Endometrial microvascular endothelial cells (primary cell): ENCODE data around the gene FNBP1L. TPM values are rescaled to one million over a fixed set of nuclear protein-coding genes. Genes with fewer than 3 reads are reported as not detected.
"Not testable (repeated sequence)": the region's sequence is repeated elsewhere in the genome, so short reads cannot be mapped to it uniquely, and the experiment has no call there.

ENCODE experiments used
- in situ Hi-C: cut with HindIII; loops from 2 replicates; pipeline ENCODE4 v1.10.0; 2017; ENCODE audit warnings: low sequenced_read_pairs, low pct_unique_long_range_greater_than_20kb; ENCODE audit errors: inconsistent ontology term
- total RNA-seq: library from RNA; depleted of rRNA; stranded (reverse); fragments of >200 nt; gene quantifications from one replicate; pipeline ENCODE4 v1.2.3, GENCODE V29; 2015; ENCODE audit errors: inconsistent ontology term

FNBP1L gene
- total RNA-seq, 1 donor from 2014 or later = 27.9 TPM

DNA sequence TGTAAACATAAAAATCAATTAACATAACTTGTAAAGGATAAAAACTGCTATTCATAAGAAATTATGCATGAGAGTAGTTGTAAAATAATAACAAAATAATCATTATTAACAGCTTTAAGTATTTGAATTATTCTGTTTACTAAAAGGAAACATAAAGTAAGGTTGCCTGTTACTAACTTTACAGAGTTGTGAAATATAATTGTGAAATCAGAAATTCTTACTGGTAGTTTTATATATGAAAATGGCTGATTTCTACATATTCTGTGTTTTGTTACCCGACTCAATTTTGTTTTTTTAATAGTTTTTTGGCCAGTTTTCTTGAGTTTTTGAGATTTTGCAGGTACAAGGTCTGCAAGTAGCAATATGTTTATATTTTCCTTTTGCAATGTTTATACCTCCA lies 27.8 kb downstream of the FNBP1L start:
- in situ Hi-C loops = no loop called here

GRCh38 chr1:93479133-93479745 lies 31.3 kb downstream of the FNBP1L start:
- in situ Hi-C loops = not testable (repeated sequence)

- in situ Hi-C loops = not testable (repeated sequence)
Observed at GRCh38 chr1:93481899-93482298, 34.0 kb downstream of the FNBP1L start.

- in situ Hi-C loops = no loop called here
Observed at GRCh38 chr1:93483200-93483599, 35.3 kb downstream of the FNBP1L start.

GRCh38 chr1:93483606-93484005 lies 35.7 kb downstream of the FNBP1L start:
- in situ Hi-C loops = no loop called here

DNA sequence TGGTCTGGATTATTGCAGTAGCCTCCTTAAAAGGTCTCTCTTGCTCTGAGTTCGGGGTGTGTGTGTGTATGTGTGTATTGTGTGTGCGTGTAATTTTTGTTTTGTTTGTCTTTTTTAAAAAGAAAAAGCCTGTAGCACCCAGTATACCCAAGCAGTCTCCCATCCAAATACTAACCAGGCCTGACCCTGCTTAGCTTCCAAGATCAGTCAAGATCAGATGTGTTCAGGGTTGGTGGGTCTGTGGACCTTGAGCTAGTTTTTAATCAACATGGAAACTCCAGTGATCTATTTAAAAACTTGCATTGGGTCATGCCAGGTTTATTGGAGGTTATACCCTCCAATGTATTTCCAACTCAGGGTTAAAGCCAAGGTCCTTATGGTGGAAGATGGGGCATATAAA lies 40.3 kb downstream of the FNBP1L start:
- in situ Hi-C loops = no loop called here

- in situ Hi-C loops = no loop called here
Observed at GRCh38 chr1:93489756-93490155, 41.8 kb downstream of the FNBP1L start.

DNA sequence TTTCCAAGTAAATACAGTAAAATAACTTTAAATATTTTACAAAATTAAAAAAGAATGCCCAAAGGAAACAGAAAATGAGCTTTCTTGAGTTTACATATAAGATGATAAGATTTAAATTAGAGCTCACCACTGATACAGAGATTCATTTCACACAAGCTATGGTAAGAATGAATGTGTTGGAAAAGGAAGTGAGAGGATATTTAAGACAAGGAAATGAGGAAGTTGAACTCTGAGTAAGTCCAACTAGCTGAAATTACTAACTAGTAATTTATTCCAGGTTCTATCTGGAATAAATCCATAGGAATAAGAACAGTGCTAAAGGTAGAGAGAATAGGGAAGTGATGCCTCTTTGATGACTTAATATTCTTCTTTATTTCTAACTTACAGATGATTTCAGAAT lies 42.4 kb downstream of the FNBP1L start:
- in situ Hi-C loops = no loop called here

DNA sequence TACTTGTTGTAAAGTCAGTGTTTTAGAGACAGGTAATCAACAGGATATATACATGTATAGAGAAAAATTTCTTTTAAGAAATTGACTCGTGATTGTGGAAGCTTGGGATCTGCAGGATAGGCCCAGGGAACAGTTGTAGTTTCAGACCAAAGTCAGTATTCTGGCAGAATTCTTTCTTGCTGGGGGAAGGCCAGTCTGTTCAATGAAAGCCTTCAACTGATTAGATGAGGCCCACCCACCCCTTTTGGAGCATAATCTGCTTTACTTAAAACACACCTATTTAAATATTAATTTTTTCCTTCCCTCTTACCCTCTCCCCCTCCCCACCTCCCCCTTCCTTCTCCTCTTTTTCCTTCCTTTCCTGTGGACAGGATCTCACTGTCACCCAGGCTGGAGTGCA lies 48.0 kb downstream of the FNBP1L start:
- in situ Hi-C loops = no loop called here

GRCh38 chr1:93496520-93496919 lies 48.6 kb downstream of the FNBP1L start:
- in situ Hi-C loops = no loop called here

GRCh38 chr1:93499075-93499474 lies 51.2 kb downstream of the FNBP1L start:
- in situ Hi-C loops = no loop called here

DNA sequence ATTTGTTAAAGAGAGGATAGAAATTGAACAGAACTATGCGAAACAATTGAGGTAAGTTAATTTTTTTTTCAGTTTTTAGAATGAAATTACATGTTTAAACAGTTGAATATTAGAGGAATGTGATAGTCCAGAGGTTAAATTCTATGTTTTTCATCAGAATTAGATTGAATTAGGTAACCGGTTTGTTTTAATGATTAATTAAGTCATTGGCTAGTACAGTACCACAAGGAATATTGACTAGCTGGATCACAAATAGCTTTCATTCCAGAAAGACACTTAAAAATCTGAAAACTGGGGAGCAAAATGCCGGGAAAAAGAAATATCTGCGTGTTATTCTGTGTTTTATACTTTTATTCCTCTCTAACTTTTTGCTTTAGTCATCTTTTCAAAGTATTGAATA lies 51.6 kb downstream of the FNBP1L start:
- in situ Hi-C loops = no loop called here

GRCh38 chr1:93500275-93500674 lies 52.4 kb downstream of the FNBP1L start:
- in situ Hi-C loops = no loop called here

GRCh38 chr1:93501399-93501798 lies 53.5 kb downstream of the FNBP1L start:
- in situ Hi-C loops = no loop called here

DNA sequence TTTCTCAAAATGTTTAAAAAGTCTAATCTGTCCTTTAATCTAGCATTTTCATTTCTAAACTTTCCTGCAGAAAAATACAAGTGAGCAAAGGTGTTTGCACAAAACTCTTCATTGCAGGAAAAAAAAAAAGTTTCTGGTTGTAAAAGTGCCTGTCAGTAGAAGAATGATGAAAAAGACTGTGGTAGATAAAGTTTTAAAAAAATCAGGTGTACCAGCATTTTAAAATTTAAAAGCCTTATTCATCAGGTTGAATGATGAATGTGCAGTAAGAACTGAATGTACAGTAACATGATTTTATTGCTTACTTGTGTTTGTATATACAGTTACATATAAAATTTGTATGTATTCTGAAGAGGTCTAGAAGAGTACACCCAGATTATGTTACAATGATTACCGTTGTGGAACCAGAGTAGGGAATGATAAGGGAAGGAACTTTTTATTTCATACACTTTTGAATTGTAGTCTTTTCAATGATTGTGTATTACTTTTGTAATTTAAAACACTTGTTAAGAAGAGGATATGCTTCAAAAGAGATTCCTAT lies 54.0 kb downstream of the FNBP1L start:
- in situ Hi-C loops = no loop called here

DNA sequence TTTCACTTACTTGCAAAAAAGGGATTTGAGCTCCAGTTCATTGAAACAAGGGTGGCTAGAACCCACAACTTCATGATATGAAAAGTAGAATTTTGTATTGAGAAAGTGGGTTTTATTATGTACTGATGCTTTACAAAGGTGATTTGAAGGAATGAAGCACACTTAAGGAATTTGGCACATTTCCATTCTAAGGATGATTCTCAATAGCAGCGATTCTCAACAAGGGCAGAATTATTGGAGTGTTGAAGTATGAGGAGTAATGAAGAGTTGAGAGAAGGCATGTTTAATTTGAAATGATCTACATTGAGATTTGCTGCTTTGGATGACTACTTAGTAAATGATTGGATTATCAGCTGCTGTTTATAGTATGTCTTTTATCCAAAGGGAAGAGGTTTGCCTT lies 54.7 kb downstream of the FNBP1L start:
- in situ Hi-C loops = no loop called here

- in situ Hi-C loops = no loop called here
Observed at GRCh38 chr1:93503163-93503562, 55.2 kb downstream of the FNBP1L start.

- in situ Hi-C loops = no loop called here
Observed at GRCh38 chr1:93503816-93504215, 55.9 kb downstream of the FNBP1L start.

DNA sequence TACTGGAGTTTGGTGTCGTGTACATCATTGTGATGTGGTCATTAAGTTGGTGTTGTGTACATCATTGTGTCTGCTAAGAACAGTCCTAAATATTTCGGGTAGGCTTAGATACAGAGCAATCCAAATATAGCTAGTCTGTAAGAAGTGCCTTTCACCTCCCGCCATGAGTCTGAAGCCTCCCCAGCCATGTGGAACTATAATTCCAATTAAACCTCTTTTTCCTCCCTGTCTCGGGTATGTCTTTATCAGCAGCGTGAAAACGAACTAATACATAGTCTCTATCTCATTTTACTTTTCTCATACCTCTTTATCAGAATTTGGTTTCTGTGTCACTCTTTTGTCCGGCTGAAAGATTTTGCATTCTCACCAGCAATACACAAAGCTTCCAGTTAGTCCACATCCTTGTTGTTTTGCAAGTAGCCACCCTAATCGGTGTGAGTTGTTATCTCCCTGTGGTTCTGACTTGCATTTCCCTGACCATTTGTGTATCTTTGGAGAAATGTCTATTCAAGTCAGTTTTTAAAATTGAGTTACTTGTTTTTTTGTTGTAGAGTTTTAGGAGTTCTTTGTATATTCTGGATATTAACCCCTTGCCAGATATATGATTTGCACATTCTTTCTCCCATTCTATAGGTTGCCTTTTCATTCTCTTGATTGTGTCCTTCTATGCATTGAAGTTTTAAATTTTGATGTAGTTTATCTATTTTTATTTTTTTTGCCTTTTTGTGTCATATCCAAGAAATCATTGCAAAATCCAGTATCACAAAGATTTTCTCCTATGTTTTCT lies 56.5 kb downstream of the FNBP1L start:
- in situ Hi-C loops = no loop called here

GRCh38 chr1:93506126-93506525 lies 58.2 kb downstream of the FNBP1L start:
- in situ Hi-C loops = no loop called here
